DMS114 treated with DMSO at 0.1 percent for 48 hours (cell line): ENCODE measurements around the gene NBAS.

Experiments used
- DNase-seq: peaks from one replicate; lab custom pipeline; 2025; ENCODE audit not compliant: unreplicated experiment; lab: John Stamatoyannopoulos, UW

NBAS gene

GRCh38 chr2:15147591-15147990, 413.5 kb downstream of the NBAS start:
- no peak for DNase-seq

GRCh38 chr2:15146960-15147359, 414.2 kb downstream of the NBAS start:
- DNase-seq = no peak

- DNase-seq = no peak
Observed at GRCh38 chr2:15145919-15146318, 415.2 kb downstream of the NBAS start.

- no peak for DNase-seq
Observed at GRCh38 chr2:15145046-15145817, 415.9 kb downstream of the NBAS start.

GRCh38 chr2:15142069-15142689, 419.0 kb downstream of the NBAS start:
- DNase-seq = no peak

GRCh38 chr2:15141211-15141610, 419.9 kb downstream of the NBAS start:
- DNase-seq = no peak

GRCh38 chr2:15136639-15137038, 424.5 kb downstream of the NBAS start:
- DNase-seq = no peak

GRCh38 chr2:15134957-15135356, 426.2 kb downstream of the NBAS start:
- no peak for DNase-seq

GRCh38 chr2:15133461-15133860, 427.7 kb downstream of the NBAS start:
- DNase-seq = no peak

- no peak for DNase-seq
Observed at GRCh38 chr2:15128846-15129245, 432.3 kb downstream of the NBAS start.

- no peak for DNase-seq
Observed at GRCh38 chr2:15127876-15128275, 433.3 kb downstream of the NBAS start.

GRCh38 chr2:15127301-15127700, 433.8 kb downstream of the NBAS start:
- DNase-seq = no peak

- no peak for DNase-seq
Observed at GRCh38 chr2:15126373-15126772, 434.8 kb downstream of the NBAS start.

- DNase-seq = no peak
Observed at GRCh38 chr2:15122915-15123314, 438.2 kb downstream of the NBAS start.

GRCh38 chr2:15120631-15121030, 440.5 kb downstream of the NBAS start:
- no peak for DNase-seq

- DNase-seq = no peak
Observed at GRCh38 chr2:15119722-15120175, 441.4 kb downstream of the NBAS start.

GRCh38 chr2:15117409-15118050, 443.6 kb downstream of the NBAS start:
- DNase-seq = no peak
